Uterus (tissue), 4 donors: ENCODE results near the gene DENND1A. TPM values are rescaled to one million over a fixed set of nuclear protein-coding genes. Genes with fewer than 3 reads are reported as not detected.

ENCODE experiments used
- DNase-seq, 2 donors: peaks; one replicate each; pipeline ENCODE4 v3.0.0-alpha.2; 2019 to 2020
- H3K27ac ChIP-seq, 2 donors: fragments of 200-600 bp; sonication (generic); 1 replicate in 1 of 2; 2 replicates in 1 of 2; pipeline ENCODE4 v1.5.1; 2016 to 2018
- H3K27me3 ChIP-seq, 2 donors: fragments of 200-600 bp; sonication (generic); one replicate each; pipeline ENCODE4 v1.5.1; 2018 to 2019; ENCODE audit warnings: control low read depth in 1 of 2
- H3K36me3 ChIP-seq, 2 donors: fragments of 200-600 bp; sonication (generic); one replicate each; pipeline ENCODE4 v1.5.1; 2019; ENCODE audit warnings: control low read depth in 1 of 2
- H3K4me1 ChIP-seq, 2 donors: fragments of 200-600 bp; sonication (generic); one replicate each; pipeline ENCODE4 v1.5.1; 2018 to 2019; ENCODE audit warnings: control low read depth in 1 of 2
- H3K4me3 ChIP-seq, 2 donors: fragments of 200-600 bp; sonication (generic); 1 replicate in 1 of 2; 2 replicates in 1 of 2; pipeline ENCODE4 v1.5.1; 2018 to 2019; ENCODE audit warnings: mild to moderate bottlenecking in 1 of 2
- H3K9me3 ChIP-seq, 2 donors: fragments of 200-600 bp; sonication (generic); one replicate each; pipeline ENCODE4 v1.5.1; 2019; ENCODE audit warnings: control low read depth in 1 of 2
- POLR2A ChIP-seq, 2 donors: fragments of 450-650 bp; IDR thresholded peaks; one replicate each; pipeline ENCODE4 v1.6.1; 2016; ENCODE audit warnings: antibody characterized with exemption in 2 of 2, mild to moderate bottlenecking in 1 of 2, moderate library complexity in 1 of 2
- intact Hi-C: fragments of 100-400 bp; cut with DNase I; formaldehyde crosslinking; loops from one replicate; pipeline ENCODE4 v1.15.1; 2023; ENCODE audit warnings: low total_unique reads
- total RNA-seq, 4 donors: library from RNA; depleted of rRNA in 3 of 4; stranded (reverse); fragments of >200 nt in 3 of 4; gene quantifications; one replicate each; pipeline versions ENCODE4 v1.1.0 to v1.2.4, GENCODE V29; 2014 to 2023
- TF ChIP-seq, protein P1 (sequence below), 4 experiments: fragments of 200-600 bp in 2 of 4; fragments of 450-650 bp in 2 of 4; sonication (generic) in 2 of 4; IDR thresholded peaks; one replicate each; pipeline ENCODE4 v1.5.1; 2016 to 2019; ENCODE audit warnings: antibody characterized with exemption in 4 of 4, mild to moderate bottlenecking in 2 of 4, moderate library complexity in 1 of 4
- donor health status: DM: yes; HTN: yes; CAD: no.

DENND1A gene
- total RNA-seq, 4 donors from 2014 or later = 10.8 to 34.5 (median 22.6) TPM

DNA sequence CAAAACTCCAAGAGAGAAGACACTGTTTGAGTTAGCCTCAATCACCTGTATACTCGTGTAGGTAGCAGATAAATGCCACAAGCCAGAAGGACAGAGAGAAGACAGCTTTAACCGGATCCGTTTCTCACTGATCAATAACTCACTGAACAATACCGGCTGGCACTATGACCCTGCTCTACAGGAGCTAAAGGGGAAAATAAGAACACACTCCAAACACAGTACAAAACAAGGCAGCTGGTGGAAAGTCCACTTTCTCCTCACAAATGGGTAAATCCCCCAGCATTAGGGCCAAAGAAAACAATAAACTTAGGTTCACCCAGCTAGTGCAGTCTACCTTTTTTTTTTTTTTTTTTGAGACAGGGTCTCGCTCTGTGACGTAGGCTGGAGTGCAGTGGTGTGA, 404.5 kb downstream of the DENND1A start:
- no peak overlapping the region for H3K27ac ChIP-seq
- H3K4me1 ChIP-seq = no peaks in the 10 kb centered on the region
- no peaks in the 10 kb centered on the region for H3K9me3 ChIP-seq
- no peaks in the 10 kb centered on the region for H3K36me3 ChIP-seq
- no peaks in the 10 kb centered on the region for H3K27me3 ChIP-seq
- intact Hi-C loops = no loop called here
- TF ChIP-seq, protein P1, sequence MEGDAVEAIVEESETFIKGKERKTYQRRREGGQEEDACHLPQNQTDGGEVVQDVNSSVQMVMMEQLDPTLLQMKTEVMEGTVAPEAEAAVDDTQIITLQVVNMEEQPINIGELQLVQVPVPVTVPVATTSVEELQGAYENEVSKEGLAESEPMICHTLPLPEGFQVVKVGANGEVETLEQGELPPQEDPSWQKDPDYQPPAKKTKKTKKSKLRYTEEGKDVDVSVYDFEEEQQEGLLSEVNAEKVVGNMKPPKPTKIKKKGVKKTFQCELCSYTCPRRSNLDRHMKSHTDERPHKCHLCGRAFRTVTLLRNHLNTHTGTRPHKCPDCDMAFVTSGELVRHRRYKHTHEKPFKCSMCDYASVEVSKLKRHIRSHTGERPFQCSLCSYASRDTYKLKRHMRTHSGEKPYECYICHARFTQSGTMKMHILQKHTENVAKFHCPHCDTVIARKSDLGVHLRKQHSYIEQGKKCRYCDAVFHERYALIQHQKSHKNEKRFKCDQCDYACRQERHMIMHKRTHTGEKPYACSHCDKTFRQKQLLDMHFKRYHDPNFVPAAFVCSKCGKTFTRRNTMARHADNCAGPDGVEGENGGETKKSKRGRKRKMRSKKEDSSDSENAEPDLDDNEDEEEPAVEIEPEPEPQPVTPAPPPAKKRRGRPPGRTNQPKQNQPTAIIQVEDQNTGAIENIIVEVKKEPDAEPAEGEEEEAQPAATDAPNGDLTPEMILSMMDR (IDR thresholded peaks at IDR 0.05) = no peak
- no peak for TF ChIP-seq POLR2A (IDR thresholded peaks at IDR 0.05)
- no peak for DNase-seq
- no peak overlapping the region for H3K4me3 ChIP-seq

DNA sequence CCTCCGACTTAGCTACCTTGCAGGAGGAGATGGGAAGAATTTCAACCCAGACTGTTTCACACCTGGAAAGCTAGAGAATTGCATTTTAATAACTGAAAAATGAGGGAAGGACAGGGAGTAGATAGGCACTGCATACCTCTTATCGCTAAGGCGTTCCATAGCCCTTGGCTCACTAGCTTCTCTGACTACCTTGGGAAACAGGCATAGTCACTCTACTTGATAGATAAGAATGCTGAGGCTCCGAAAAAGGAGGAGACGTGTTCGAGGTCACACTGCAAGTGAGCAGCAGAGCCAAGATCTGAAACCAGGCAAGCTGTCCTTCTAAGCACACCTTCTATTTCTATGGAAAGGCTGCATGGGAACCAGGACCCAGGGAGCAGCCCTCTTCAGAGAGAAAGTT, 405.1 kb downstream of the DENND1A start:
- TF ChIP-seq POLR2A (IDR thresholded peaks at IDR 0.05) = no peak
- TF ChIP-seq, protein P1 (IDR thresholded peaks at IDR 0.05) = no peak

DNA sequence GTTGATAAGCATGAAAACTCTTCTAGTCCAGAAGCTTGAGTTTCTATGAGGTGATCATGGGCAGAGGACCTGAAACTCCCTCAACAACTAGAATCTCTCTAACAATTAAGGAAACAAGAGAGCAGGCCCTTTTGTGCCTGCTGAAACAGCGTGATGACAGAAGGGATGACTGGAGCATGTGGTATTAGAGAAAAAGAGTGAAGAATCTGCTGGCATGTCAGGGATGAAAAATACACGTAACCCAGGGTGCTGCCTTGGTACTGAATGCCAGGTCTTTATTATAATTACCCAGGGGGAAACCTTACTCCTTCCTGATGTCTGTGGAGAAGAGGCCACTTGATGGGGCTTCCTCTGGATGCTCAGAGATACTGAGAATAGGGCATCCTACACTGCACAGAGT, 406.1 kb downstream of the DENND1A start:
- Histone ChIP-seq H3K27me3 (no peaks in the 10 kb centered on the region), H3K4me1 (no peaks in the 10 kb centered on the region), H3K36me3 (no peaks in the 10 kb centered on the region), H3K9me3 (no peaks in the 10 kb centered on the region), H3K4me3 (no peak overlapping the region), H3K27ac (no peak overlapping the region)
- intact Hi-C loops = no loop called here
- DNase-seq = no peak
- TF ChIP-seq, protein P1 (IDR thresholded peaks at IDR 0.05) = no peak
- no peak for TF ChIP-seq POLR2A (IDR thresholded peaks at IDR 0.05)

More for the DNA sequence above, 405.1 kb downstream of the DENND1A start:
- no peak overlapping the region for H3K27ac ChIP-seq
- H3K36me3 ChIP-seq = no peaks in the 10 kb centered on the region
- intact Hi-C loops = no loop called here
- no peaks in the 10 kb centered on the region for H3K9me3 ChIP-seq
- no peaks in the 10 kb centered on the region for H3K4me1 ChIP-seq
- no peak overlapping the region for H3K4me3 ChIP-seq
- no peak for DNase-seq
- H3K27me3 ChIP-seq = no peaks in the 10 kb centered on the region

DNA sequence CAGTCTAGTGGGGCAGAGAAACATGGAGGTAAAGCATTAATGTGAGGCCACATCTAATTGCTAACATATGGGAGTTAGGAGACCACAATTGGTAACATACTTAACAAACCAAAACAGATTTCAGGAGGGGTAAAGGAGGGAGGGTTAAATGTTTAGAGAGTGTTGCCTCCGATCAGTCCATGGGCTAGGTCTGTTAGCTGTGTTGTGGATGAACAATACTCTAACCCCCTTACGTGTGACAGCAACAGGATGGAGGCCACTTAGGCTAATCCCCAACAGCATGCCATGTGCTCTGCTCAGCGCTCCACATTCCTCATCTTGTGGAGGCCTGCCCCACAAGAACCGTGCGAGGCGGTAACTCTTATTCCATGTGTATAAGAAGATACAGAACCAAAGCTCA, 406.9 kb downstream of the DENND1A start:
- no peaks in the 10 kb centered on the region for H3K27me3 ChIP-seq
- no peaks in the 10 kb centered on the region for H3K9me3 ChIP-seq
- H3K4me1 ChIP-seq = no peaks in the 10 kb centered on the region
- H3K4me3 ChIP-seq = no peak overlapping the region
- TF ChIP-seq, protein P1 (IDR thresholded peaks at IDR 0.05) = no peak
- no peak for TF ChIP-seq POLR2A (IDR thresholded peaks at IDR 0.05)
- no peaks in the 10 kb centered on the region for H3K36me3 ChIP-seq
- no peak overlapping the region for H3K27ac ChIP-seq
- DNase-seq = no peak
- intact Hi-C loops = no loop called here

DNA sequence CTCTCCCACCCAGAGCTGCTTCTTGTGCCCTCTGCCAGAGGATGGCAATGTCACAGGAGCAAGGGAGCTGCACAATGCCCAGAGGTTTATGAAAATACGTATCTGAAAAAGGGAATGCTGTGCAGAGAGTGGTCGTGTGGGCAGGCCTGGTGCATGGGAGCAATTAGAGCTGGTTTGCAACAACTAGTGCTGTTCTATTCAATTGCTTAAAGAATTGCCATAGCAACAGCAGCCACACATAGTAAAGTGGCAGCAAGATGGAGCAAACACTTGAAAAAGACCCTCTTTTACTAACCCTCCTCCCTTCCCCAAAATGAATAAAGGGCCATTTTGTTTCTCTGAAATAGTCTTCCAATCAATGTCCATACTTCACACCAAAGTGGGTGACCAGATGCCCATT, 407.7 kb downstream of the DENND1A start:
- no peak for DNase-seq
- intact Hi-C loops = no loop called here
- H3K27me3 ChIP-seq = no peaks in the 10 kb centered on the region

More for the DNA sequence above, 407.7 kb downstream of the DENND1A start:
- H3K4me1 ChIP-seq = no peaks in the 10 kb centered on the region
- H3K9me3 ChIP-seq = no peaks in the 10 kb centered on the region
- H3K4me3 ChIP-seq = no peak overlapping the region
- TF ChIP-seq, protein P1 (IDR thresholded peaks at IDR 0.05) = no peak
- TF ChIP-seq POLR2A (IDR thresholded peaks at IDR 0.05) = no peak
- no peak overlapping the region for H3K27ac ChIP-seq
- H3K36me3 ChIP-seq = no peaks in the 10 kb centered on the region
